ENCODE measurements around the gene TIMM44. TPM values are rescaled to one million over a fixed set of nuclear protein-coding genes. Genes with fewer than 3 reads are reported as not detected.

The TIMM44 gene, protein sequence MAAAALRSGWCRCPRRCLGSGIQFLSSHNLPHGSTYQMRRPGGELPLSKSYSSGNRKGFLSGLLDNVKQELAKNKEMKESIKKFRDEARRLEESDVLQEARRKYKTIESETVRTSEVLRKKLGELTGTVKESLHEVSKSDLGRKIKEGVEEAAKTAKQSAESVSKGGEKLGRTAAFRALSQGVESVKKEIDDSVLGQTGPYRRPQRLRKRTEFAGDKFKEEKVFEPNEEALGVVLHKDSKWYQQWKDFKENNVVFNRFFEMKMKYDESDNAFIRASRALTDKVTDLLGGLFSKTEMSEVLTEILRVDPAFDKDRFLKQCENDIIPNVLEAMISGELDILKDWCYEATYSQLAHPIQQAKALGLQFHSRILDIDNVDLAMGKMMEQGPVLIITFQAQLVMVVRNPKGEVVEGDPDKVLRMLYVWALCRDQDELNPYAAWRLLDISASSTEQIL
- 67.7 and 89.3 TPM in 2 replicates for total RNA-seq

DNA sequence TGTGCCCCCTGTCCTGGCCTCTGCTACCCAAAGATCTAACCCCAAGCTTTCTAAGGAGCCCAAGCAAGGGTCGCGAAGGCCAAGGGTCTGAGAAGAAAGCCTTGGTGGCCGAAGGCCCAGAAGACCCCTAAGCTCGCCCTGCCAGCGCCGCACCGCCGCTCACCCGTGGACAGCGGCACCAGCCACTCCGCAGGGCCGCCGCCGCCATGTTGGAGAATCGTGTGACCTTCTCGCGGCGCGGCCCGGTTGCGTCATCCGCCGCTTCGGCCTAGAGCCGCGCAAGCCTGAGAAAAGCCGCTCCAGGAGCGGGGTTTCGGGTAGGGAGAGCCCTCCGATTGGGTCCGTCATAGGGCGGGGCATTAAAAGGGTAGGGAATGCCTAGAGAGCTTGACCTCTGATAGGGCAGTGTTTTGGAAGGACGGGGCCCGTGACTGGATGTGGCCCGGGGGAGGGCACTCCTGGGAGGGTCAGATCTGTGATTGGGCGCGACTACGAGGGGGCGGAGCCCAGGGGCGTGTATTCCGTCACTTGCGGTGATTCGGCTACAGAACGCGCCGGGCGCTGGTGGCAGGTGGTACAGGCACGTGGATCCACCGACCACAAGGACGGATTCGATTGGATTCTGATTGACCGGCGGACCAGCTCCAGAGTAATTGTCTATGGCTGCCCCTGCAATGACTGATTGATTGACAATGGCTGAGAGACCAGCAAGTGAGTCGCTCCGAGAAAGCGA lies at the start of gene TIMM44:
TSS of gene TIMM44 (minus strand) at position 223 of the 733 bp plus-strand sequence. CDS start at position 208, 15 bp downstream.

DNA sequence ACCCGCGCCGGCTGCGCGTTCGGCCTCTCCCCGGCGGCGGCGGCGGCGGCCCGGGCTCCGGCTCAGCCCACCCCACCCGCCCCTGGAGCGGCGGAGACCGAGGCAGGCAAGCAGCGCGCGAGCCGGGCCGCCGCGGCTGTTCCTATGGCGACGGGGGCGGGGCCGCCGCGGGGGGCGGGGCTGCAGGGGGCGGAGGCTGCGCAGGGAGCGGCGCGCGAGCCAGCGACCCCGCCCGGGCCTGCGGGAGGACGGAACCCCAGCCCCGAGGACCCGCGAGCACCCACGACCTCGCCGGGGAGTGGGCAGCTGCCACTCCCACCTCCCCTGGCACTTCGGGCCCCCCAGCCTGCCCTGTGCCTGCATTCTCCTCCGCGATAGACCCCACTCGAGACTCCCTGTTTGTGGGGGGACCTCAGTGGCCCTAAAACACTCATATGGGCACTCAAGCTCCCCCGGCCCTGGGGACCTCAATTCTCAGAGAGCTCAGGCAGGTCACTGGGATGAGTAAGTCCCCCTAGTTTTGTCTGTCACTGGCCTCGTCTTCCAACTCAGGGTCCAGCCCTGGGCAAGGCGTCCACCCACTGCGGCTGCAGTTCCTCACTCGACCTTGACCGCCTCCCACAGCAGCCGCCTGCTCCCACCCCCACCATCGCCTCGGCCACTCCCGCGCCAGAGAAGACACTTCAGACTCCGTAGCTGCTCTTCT lies 17.3 kb downstream of the TIMM44 start, which contains the start of gene CTXN1:
TSS of gene CTXN1 (minus strand) at position 115 of the 706 bp plus-strand sequence. CDS start 597 bp downstream, outside the sequence.

DNA sequence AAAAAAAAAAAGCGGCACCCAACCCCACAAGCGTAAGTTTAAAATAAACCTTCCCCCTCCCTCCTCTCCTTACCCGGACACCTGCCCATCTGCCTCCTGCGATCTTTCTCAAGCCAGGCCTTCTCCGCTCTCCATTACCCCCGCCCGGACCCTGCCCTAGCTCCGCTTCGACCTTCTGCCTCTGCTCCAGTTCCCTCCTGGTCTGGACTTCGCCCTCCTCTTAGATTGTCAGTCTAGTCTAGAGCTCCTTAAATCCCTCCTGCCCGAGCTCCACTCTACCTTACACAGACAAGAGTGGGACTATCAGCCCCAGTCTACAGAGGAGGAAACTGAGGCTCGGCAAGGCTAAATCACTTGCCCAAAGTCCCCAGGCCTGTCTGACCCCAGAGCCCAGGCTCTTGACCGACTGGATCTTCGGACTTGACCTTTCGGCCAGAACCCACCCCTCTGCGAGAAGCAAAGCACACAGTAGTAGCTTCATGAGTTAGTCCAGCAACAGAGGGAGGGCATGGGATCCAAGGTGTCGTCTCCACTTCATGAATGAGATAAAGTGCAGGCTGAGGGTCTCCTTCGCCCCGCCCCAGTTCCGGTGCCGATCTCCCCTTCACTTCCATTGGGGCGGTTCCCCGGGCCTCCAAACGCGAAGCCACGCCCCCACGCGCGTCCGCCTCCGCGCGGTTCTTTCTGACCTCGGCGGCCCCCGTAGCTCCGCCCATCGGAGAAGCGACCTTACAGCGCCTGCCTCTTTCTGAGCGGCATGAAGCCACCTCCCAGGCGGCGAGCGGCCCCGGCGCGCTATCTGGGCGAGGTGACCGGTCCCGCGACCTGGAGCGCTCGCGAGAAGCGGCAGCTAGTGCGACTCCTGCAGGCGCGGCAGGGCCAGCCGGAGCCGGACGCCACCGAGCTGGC lies 23.6 kb downstream of the TIMM44 start, which contains the start of gene SNAPC2:
TSS of gene SNAPC2 (plus strand) at position 729 of the 909 bp plus-strand sequence. CDS start at position 758, 29 bp downstream.

DNA sequence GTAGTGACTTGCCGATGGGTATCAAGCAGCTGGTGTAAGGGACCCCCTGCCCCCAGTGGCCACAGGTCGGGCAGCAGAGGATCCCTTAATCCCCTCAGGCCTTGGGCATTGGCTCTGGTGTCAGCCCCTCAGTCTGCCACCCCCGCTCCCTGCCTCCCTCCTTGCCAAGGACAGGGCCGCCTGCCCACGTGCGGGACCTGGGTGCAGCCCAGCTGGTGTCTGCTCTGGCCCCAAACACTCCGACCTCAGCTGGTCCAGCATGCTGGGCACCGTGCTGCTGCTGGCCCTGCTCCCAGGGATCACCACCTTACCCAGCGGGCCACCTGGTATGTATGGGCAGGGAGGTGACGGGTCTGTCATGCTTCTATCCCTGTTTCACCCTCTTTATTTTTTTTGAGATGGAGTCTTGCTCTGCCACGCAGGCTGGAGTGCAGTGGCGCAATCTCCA lies 28.8 kb downstream of the TIMM44 start, which contains the start of gene TGFBR3L:
TSS of gene TGFBR3L (plus strand) at position 233 of the 448 bp plus-strand sequence.

DNA sequence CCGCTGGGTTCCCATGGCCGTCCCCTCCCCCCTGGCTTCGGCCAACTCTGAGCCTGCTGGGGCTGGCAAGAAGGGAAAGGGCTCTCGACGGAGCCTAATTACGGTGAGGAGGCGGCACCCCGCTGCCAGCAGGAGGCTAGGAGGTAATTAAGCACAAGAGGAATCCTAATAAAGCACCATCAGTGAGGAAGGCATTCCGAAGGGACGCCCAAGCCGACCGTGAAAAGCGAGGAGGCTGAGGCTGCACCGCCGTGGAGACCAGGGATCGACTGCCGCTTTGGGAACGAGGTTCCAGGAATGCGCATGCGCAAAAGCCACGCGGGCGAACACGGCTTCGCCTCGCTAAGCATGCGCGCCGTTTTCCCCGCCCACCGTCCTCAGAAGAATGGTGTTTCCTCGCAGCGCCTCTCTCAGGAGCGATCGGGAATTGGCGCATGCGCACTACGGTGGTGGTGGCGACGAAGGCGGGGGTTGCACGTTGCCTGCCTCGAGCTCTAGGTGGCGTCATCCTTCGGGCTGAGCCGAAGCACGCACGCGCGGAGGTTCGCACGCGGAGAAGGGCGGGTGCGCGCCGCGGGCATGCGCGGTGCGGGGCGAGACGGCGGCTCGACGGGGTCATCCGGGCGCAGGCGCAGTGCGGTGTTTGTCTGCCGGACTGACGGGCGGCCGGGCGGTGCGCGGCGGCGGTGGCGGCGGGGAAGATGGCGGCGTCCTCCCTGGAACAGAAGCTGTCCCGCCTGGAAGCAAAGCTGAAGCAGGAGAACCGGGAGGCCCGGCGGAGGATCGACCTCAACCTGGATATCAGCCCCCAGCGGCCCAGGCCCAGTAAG lies 40.0 kb downstream of the TIMM44 start, which contains the start of gene MAP2K7:
TSS of gene MAP2K7 (plus strand) at position 634 of the 830 bp plus-strand sequence. CDS start at position 702, 68 bp downstream.

DNA sequence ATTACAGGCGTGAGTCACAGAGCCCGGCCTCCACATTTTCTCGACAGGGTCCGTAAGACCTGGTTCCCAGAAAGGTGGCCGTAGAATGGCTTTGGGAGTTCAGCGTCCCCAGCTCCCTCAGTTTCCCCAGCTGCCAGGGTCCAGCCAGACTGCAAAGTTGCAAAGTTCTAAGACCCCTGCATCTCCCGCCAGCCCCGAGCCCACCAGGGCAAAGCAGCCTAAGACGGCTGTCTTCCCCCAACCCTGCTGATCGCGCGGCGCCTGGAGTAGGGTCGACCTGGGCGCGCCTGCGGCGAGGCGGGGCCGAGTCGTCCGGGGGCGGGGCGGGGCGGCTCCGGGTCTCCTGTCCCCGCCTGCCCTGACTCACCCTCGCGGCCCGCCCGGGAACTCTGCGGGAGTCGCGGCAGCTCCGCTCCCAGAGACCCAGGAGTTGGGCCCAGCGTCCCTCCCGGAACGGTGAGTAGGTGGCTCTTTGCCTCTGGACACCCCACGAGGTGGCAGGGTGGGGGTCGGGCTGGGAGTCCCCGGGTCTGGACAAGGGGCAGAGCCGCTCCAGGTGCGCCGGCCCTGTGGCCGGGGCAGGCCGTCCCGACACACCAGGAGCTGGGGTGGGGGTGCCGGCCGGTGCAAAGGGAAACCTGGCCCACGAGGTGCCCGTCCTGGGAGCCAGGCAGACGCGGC lies 55.2 kb downstream of the TIMM44 start, which contains the start of gene LRRC8E:
TSS of gene LRRC8E (plus strand) at position 366 of the 681 bp plus-strand sequence. CDS start 7,094 bp downstream, outside the sequence.

Other genes with a start within 250 kb of the TIMM44 start
- gene FCER2, start 241.5 kb downstream of the TIMM44 start, total RNA-seq, result not detected in 2 replicates
- gene CLEC4G, start 211.6 kb downstream of the TIMM44 start, total RNA-seq, result not detected in 2 replicates
- gene CD209, start 196.1 kb downstream of the TIMM44 start, total RNA-seq, result not detected in 2 replicates
- gene CLEC4M, start 180.4 kb downstream of the TIMM44 start, total RNA-seq, result not detected in 2 replicates
- 25.5 and 44.4 TPM in 2 replicates for gene EVI5L, start 113.4 kb downstream of the TIMM44 start, total RNA-seq
- gene PRR36, start 69.3 kb downstream of the TIMM44 start, total RNA-seq, result not detected in 2 replicates
- gene LRRC8E, start 55.2 kb downstream of the TIMM44 start, total RNA-seq, result 7.2 and 8.5 TPM in 2 replicates
- 8.4 and 9.6 TPM in 2 replicates for gene MAP2K7, start 39.8 kb downstream of the TIMM44 start, total RNA-seq
- 25.4 TPM in 1 of 2 replicates, not detected in the other for gene TGFBR3L, start 28.8 kb downstream of the TIMM44 start, total RNA-seq
- gene SNAPC2, start 23.3 kb downstream of the TIMM44 start, total RNA-seq, result 60.5 and 80.3 TPM in 2 replicates
- gene CTXN1, start 17.5 kb downstream of the TIMM44 start, total RNA-seq, result 2.9 and 4.3 TPM in 2 replicates
- gene ELAVL1, start 62.0 kb upstream of the TIMM44 start, total RNA-seq, result 45.7 and 48.4 TPM in 2 replicates
- not detected in 2 replicates for gene CCL25, start 109.1 kb upstream of the TIMM44 start, total RNA-seq
- not detected in 2 replicates for gene FBN3, start 205.9 kb upstream of the TIMM44 start, total RNA-seq

Data from myometrial cell (primary cell).